ENCODE measurements around the gene EPS8L3. TPM values are rescaled to one million over a fixed set of nuclear protein-coding genes. Genes with fewer than 3 reads are reported as not detected.
"Not testable (repeated sequence)": the region's sequence is repeated elsewhere in the genome, so short reads cannot be mapped to it uniquely, and the experiment has no call there.

Gene EPS8L3
- total RNA-seq, 1 experiment from 2014 or later = not detected

- no peak for DNase-seq (ENCODE audit: low read depth)
Observed at GRCh38 chr1:109764561-109765482, 1.1 kb upstream of the EPS8L3 start.

GRCh38 chr1:109762821-109763645, 690 bp downstream of the EPS8L3 start:
- DNase-seq (ENCODE audit: low read depth) = no peak

GRCh38 chr1:109762039-109762585, 1.6 kb downstream of the EPS8L3 start:
- DNase-seq (ENCODE audit: low read depth) = no peak

- no peak for DNase-seq (ENCODE audit: low read depth)
Observed at GRCh38 chr1:109761227-109762038, 2.3 kb downstream of the EPS8L3 start.

DNA sequence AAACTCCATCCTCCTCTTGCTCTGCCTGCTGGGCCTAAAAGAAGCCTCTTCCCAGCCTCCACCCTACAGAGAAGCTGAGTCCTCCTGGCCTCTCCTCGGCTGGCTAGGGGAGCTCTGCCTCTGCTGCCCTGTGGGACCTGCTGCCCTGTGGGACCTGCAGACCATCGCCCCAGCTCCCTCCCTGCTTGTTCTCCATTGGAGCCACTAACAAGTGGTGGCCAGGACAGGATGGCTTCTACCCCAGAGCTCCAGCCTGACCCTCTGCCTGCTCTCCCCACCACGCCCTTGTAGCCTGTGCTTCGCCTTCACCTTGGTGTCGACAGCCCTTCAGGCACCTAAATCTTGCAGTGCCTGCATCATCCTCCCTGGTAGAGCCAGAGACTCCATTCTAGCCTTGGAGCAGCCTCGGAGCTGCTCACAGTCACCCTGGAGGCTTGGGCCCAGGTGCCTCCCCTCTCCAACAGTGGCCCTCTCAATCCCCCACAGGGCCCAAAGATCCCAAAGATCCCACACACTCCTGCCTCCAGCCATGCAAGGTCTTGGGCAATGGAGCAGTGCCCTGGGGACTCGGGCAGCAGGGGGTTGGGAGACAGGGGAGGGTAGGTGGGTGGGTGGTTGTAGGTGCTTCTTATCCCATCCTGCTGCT, 3.0 kb downstream of the EPS8L3 start:
- DNase-seq (ENCODE audit: low read depth) = no peak

DNA sequence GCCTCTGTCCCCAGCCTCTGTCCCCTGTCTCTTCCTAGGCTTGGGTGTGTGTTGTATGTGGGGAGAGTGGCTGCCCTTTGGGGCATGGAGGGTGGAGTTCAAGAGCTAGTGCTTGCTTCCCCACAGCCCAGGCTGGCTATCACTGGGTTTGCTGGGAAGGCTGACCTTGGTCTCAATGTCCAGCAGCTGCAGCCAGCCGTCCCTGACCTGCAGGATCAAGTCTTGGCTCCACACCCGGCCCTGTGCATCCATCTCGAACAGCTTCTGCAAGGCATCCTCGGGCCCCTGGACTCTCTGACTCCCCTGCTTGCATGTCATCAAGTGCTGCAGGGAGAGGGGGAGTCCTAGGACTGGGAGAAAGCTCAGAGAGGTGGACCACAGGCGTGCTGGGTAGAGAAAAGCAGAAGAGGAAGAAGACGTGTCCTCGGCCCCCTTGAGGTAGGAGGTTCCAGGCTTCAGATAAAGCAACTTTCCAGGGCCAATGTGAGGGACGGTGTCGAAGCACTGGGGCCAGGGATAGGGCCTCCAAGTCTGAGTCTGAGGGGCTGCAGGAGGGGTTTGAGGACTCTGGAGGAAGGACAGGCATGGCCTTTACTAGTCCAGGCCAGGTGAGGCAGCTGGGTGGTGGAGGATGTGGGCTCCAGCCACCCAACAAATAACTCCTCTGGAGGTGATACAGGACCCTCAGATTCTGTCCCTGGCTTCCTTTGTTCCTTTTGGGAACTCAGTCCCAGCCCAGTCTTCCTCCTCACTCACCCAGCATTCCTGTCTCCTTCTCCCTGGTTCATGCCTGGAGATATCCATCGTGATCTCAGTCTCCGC, 4.0 kb downstream of the EPS8L3 start:
- DNase-seq (ENCODE audit: low read depth) = no peak

GRCh38 chr1:109757936-109758786, 5.6 kb downstream of the EPS8L3 start:
- no peak for DNase-seq (ENCODE audit: low read depth)

DNA sequence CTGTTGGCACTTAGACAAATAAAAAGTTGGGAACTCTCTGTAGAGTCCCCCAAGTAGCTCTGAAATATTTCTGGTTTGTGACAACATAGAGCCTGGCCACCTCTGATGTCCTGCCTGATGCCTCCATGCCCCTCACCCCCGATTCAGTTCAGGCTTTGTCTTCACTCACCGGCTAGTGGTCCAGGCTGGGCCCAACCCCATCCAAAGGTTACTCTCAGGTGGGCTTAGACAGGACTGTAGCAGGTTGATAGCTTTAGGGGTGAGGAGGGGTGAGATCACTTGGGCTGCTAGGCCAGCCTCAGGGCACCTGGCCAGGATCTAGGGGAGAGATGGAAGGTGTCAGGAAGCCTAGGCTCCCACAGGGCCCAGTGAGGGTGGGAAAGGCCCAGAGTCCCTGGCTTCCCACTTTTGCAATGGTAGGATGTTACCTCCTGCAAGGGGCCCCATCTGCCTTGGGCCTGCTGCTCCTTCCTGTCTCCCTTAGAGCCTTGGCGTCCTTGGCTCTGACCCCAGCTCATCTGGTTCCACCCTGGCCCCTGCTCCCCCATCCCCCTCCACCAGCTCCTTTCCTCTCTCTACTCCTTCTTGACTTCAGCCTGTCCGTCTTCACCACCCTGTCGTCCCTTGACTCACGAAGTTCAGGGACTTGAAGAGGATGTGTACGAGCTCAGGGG, 6.7 kb downstream of the EPS8L3 start:
- DNase-seq (ENCODE audit: low read depth) = no peak

GRCh38 chr1:109756325-109756724, 7.4 kb downstream of the EPS8L3 start:
- not testable (repeated sequence) for DNase-seq (ENCODE audit: low read depth)

- DNase-seq (ENCODE audit: low read depth) = no peak
Observed at GRCh38 chr1:109754738-109755137, 9.0 kb downstream of the EPS8L3 start.

- no peak for DNase-seq (ENCODE audit: low read depth)
Observed at GRCh38 chr1:109751531-109752260, 12.0 kb downstream of the EPS8L3 start.

- no peak for DNase-seq (ENCODE audit: low read depth)
Observed at GRCh38 chr1:109750920-109751319, 12.8 kb downstream of the EPS8L3 start.

DNA sequence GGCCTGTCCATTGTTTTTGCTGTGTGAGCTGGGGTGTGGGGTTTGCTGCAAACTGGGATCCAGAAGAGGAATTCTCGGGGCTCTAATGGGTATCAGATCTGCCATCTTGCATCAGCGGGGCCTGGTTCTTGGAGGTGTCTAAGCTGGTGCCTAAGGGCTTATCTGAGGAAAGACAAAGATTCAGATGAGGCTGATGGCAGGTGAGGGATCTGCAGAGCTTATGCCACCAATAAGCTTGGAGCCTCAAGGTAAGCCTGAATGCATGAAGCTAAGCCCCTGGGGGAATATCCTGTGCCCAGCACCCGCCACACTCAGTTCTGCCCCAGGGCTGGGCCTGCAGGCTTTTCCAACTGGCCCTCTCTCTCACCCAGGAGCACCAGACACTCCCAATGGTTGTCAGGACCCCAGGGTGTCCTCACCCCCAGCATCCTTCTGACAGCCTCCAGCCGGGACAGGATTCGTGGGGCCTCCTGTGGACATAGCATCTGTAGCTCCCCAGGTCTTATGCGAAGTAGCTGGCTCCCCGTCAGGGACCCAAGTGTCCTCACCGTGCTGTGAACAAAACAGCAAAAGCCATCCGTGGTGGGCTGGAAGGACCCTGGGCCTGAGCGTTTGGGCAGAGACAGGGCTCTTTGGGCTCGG, 13.4 kb downstream of the EPS8L3 start:
- DNase-seq (ENCODE audit: low read depth) = no peak

DNA sequence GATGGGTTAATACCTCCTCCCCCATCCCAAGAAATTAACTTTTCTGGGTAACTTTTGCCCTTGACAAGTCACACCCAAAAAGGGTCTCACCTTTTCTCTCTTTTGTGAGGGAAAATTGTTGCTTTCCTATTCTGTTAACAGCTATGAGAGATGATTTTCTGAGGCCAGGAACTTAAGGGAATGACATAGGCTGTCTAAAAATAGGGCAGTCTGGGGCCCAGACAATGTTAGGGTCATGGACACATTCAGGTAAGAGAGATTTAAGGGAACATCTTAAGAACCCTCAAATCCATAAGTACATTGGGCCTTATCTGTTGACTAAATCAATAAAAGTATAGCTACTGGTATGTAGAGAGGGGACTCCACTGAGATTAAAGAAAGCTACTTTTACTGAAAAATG, 14.5 kb downstream of the EPS8L3 start:
- DNase-seq (ENCODE audit: low read depth) = no peak

GRCh38 chr1:109748311-109748710, 15.4 kb downstream of the EPS8L3 start:
- DNase-seq (ENCODE audit: low read depth) = not testable (repeated sequence)

- DNase-seq (ENCODE audit: low read depth) = no peak
Observed at GRCh38 chr1:109740615-109741373, 22.9 kb downstream of the EPS8L3 start, which contains the start of gene GSTM3. Gene GSTM3 (minus strand): TSS chr1:109741038. CDS start chr1:109740287, 751 bp downstream.

All from LHCN-M2 (cell line).